Endothelial cell of umbilical vein (primary cell): Measurements from ENCODE around the gene SUMF1. TPM values are rescaled to one million over a fixed set of nuclear protein-coding genes. Genes with fewer than 3 reads are reported as not detected.

Experiments
- BruUV-seq: library from RNA; stranded (reverse); fragments of 400-500 nt; replicated peaks from 2 replicates; lab custom pipeline; 2021; lab: Mats Ljungman, UMichigan
- CTCF ChIA-PET: fragments of 300-600, 350-600 bp; sonication (Branson Sonifier 250); formaldehyde crosslinking; loops from one replicate; lab custom pipeline; 2021; ENCODE audit warnings: antibody characterized with exemption, inconsistent platforms; lab: Charles Lee
- POLR2A ChIA-PET: fragments of 300-600, 350-600 bp; sonication (Branson Sonifier 250); formaldehyde crosslinking; loops from one replicate; lab custom pipeline; 2021; ENCODE audit warnings: antibody characterized with exemption, inconsistent platforms; lab: Charles Lee
- DNase-seq: peaks from one replicate; pipeline ENCODE4 v3.0.0-alpha.2; 2011; ENCODE audit warnings: low read depth, low spot score
- FAIRE-seq: peaks from 2 replicates; lab custom pipeline; 2011; peaks lifted over from hg19 to GRCh38; lab: Jason Lieb, UNC
- H2AFZ ChIP-seq: 2 replicates; pipeline ENCODE4 v1.6.0; 2012; ENCODE audit warnings: low read depth, low read length, control low read depth, inconsistent platforms
- H3K27ac ChIP-seq: 2 replicates; pipeline ENCODE4 v1.5.1; 2011; ENCODE audit warnings: low read depth, mild to moderate bottlenecking, control low read depth, low read length, moderate library complexity; ENCODE audit not compliant: insufficient read depth
- H3K27me3 ChIP-seq, 2 experiments: 2 replicates each; pipeline versions ENCODE4 v1.6.0 to v1.6.1; 2011; ENCODE audit warnings: low read length in 2 of 2, mixed read lengths in 1 of 2; ENCODE audit not compliant: control insufficient read depth in 2 of 2, insufficient read depth in 2 of 2
- H3K36me3 ChIP-seq, 2 experiments: 2 replicates in 1 of 2; 3 replicates in 1 of 2; pipeline ENCODE4 v1.5.1; 2011; ENCODE audit warnings: low read length in 2 of 2, mild to moderate bottlenecking in 1 of 2, moderate library complexity in 1 of 2; ENCODE audit not compliant: control insufficient read depth in 2 of 2, insufficient read depth in 2 of 2; ENCODE audit errors: extremely low read depth in 1 of 2
- H3K4me1 ChIP-seq: 3 replicates; pipeline ENCODE4 v1.5.1; 2011; ENCODE audit warnings: mild to moderate bottlenecking, low read length; ENCODE audit not compliant: control insufficient read depth, insufficient read depth; ENCODE audit errors: extremely low read depth
- H3K4me2 ChIP-seq: 2 replicates; pipeline ENCODE4 v1.6.1; 2011; ENCODE audit warnings: low read length, control low read depth, mixed read lengths; ENCODE audit not compliant: insufficient read depth
- H3K4me3 ChIP-seq, 3 experiments: fragments of 200-600 bp in 1 of 3; sonication (generic), shearing (Covaris generic) in 1 of 3; replicated peaks in 1 of 3; 2 replicates each; pipeline ENCODE4 v1.5.1; 2011 to 2016; ENCODE audit warnings: control low read depth in 3 of 3, low read length in 3 of 3, mild to moderate bottlenecking in 2 of 3, inconsistent platforms in 1 of 3, low read depth in 1 of 3, moderate library complexity in 1 of 3; ENCODE audit not compliant: insufficient read depth in 1 of 3
- H3K79me2 ChIP-seq: 2 replicates; pipeline ENCODE4 v1.6.0; 2012; ENCODE audit warnings: low read length, inconsistent platforms; ENCODE audit not compliant: control insufficient read depth, insufficient read depth
- H3K9ac ChIP-seq: replicated peaks from 2 replicates; pipeline ENCODE3; 2011; ENCODE audit warnings: low read length, control low read depth; ENCODE audit not compliant: insufficient read depth; ENCODE audit errors: extremely low read depth
- H3K9me1 ChIP-seq: replicated peaks from 3 replicates; pipeline ENCODE4 v1.6.0; 2011; ENCODE audit warnings: mild to moderate bottlenecking, low read length; ENCODE audit not compliant: control insufficient read depth, insufficient read depth; ENCODE audit errors: extremely low read depth
- H3K9me3 ChIP-seq: replicated peaks from 2 replicates; pipeline ENCODE4 v1.5.1; 2012; ENCODE audit warnings: low read length, inconsistent platforms; ENCODE audit not compliant: control insufficient read depth, insufficient read depth
- H4K20me1 ChIP-seq: replicated peaks from 2 replicates; pipeline ENCODE3; 2011; ENCODE audit warnings: mild to moderate bottlenecking, low read length; ENCODE audit not compliant: control insufficient read depth, insufficient read depth; ENCODE audit errors: extremely low read depth
- EZH2 ChIP-seq: IDR thresholded peaks from 2 replicates; pipeline ENCODE4 v1.6.1; 2012; ENCODE audit warnings: borderline replicate concordance, low read depth, mild to moderate bottlenecking, moderate library complexity, low read length, inconsistent platforms; ENCODE audit not compliant: severe bottlenecking
- FOS ChIP-seq: IDR thresholded peaks from 2 replicates; pipeline ENCODE4 v1.6.1; 2011; ENCODE audit warnings: mild to moderate bottlenecking, low read length, moderate library complexity, borderline replicate concordance; ENCODE audit not compliant: insufficient read depth
- GATA2 ChIP-seq: IDR thresholded peaks from 2 replicates; pipeline ENCODE4 v1.7.0; 2011; ENCODE audit warnings: low read depth, mild to moderate bottlenecking, moderate library complexity, mixed read lengths, low read length; ENCODE audit not compliant: insufficient read length, insufficient read depth
- JUN ChIP-seq: IDR thresholded peaks from 2 replicates; pipeline ENCODE4 v1.6.1; 2011; ENCODE audit warnings: borderline replicate concordance, low read depth; ENCODE audit not compliant: insufficient read length, insufficient read depth
- MYC ChIP-seq: IDR thresholded peaks from one replicate; pipeline ENCODE4 v1.6.1; 2011; ENCODE audit warnings: mild to moderate bottlenecking, low read depth, low read length
- POLR2A ChIP-seq: IDR thresholded peaks from 2 replicates; pipeline ENCODE4 v1.6.1; 2012; ENCODE audit warnings: low read depth, mild to moderate bottlenecking, control low read depth, low read length
- POLR2AphosphoS5 ChIP-seq: IDR thresholded peaks from 2 replicates; pipeline ENCODE4 v1.6.1; 2012; ENCODE audit warnings: low read depth, mild to moderate bottlenecking, control low read depth, low read length, moderate library complexity; ENCODE audit not compliant: insufficient read depth
- dilution Hi-C: fragments of 300-500 bp; cut with MboI; formaldehyde crosslinking; loops from one replicate; pipeline ENCODE4 v1.15.0; 2019; ENCODE audit warnings: low sequenced_read_pairs; ENCODE audit not compliant: extremely low pct_ligation_motif_present
- intact Hi-C: fragments of 100-400 bp; cut with micrococcal nuclease; formaldehyde crosslinking; loops from one replicate; pipeline ENCODE4 v1.10.0; 2022
- polyA plus RNA-seq, 4 experiments: library from polyadenylated mRNA; depleted of rRNA in 3 of 4; stranded (reverse) in 3 of 4; unstranded in 1 of 4; fragments of >200 nt; gene quantifications; 2 replicates each; pipeline versions ENCODE4 v1.2.1 to v1.2.3, GENCODE V29; 2011 to 2012; ENCODE audit warnings: missing spikeins in 1 of 4
- total RNA-seq: library from RNA; stranded (reverse); gene quantifications from 2 replicates; pipeline ENCODE4 v1.2.3, GENCODE V29; 2021
- TF ChIP-seq, protein P1 (sequence below): IDR thresholded peaks from 2 replicates; pipeline ENCODE4 v1.6.1; 2011; ENCODE audit not compliant: insufficient read depth, insufficient read length
- TF ChIP-seq, protein P2 (sequence below), 2 donors: IDR thresholded peaks; 1 replicate in 1 of 2; 2 replicates in 1 of 2; pipeline ENCODE4 v1.5.1; 2011; ENCODE audit warnings: low read length in 2 of 2, mild to moderate bottlenecking in 2 of 2, moderate library complexity in 2 of 2, control low read depth in 1 of 2, inconsistent platforms in 1 of 2, low read depth in 1 of 2; ENCODE audit not compliant: insufficient read depth in 1 of 2; ENCODE audit errors: extremely low read depth in 1 of 2

The SUMF1 gene
- total and polyA plus RNA-seq, 2 donors (not counting 3 experiments of a cell fraction or from before 2014, with no cell fraction given), result 31.5 to 46.8 TPM

DNA sequence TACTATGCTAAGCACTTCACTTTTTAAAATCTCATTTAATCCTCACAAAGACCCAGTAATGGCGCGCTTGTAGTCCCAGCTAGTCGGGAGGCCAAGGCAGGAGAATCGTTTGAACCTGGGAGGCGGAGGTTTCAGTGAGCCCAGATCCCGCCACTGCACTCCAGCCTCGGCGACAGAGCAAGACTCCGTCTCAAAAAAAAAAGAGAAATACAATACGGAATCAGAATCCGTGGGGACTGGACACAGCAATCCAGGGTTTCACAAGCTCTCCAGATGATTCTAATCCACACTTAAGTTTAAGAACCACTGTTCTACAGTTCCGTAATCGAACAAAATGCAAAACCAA lies 426 bp upstream of the SUMF1 start:
- no TSS peak for BruUV-seq
- DNase-seq (no peak), FAIRE-seq (no peak)
- H4K20me1 ChIP-seq, result no peaks in the 10 kb centered on the region
- intact Hi-C loops (loop anchor here (1.0 to 5.0 kb wide), 4 partner anchors 26 to 165 kb away; partner anchors contain the start of gene ITPR1), dilution Hi-C loops (no loop called here)
- H3K9ac ChIP-seq, result peak overlapping the region; percentile 82
- H3K79me2 ChIP-seq, result peaks cover 2% of the 10 kb centered on the region
- TF ChIP-seq GATA2 (no peak), JUN (no peak), MYC (no peak), EZH2 (no peak), POLR2AphosphoS5 (no peak), POLR2A (no peak), FOS (no peak)
- TF ChIP-seq, protein P1, sequence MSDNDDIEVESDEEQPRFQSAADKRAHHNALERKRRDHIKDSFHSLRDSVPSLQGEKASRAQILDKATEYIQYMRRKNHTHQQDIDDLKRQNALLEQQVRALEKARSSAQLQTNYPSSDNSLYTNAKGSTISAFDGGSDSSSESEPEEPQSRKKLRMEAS, result no peak
- TF ChIP-seq, protein P2, sequence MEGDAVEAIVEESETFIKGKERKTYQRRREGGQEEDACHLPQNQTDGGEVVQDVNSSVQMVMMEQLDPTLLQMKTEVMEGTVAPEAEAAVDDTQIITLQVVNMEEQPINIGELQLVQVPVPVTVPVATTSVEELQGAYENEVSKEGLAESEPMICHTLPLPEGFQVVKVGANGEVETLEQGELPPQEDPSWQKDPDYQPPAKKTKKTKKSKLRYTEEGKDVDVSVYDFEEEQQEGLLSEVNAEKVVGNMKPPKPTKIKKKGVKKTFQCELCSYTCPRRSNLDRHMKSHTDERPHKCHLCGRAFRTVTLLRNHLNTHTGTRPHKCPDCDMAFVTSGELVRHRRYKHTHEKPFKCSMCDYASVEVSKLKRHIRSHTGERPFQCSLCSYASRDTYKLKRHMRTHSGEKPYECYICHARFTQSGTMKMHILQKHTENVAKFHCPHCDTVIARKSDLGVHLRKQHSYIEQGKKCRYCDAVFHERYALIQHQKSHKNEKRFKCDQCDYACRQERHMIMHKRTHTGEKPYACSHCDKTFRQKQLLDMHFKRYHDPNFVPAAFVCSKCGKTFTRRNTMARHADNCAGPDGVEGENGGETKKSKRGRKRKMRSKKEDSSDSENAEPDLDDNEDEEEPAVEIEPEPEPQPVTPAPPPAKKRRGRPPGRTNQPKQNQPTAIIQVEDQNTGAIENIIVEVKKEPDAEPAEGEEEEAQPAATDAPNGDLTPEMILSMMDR (IDR thresholded peaks at IDR 0.05; ENCODE audit: extremely low read depth in 1 of 2, insufficient read depth in 1 of 2, low read depth in 1 of 2, low read length in 2 of 2), result no peak
- peaks cover 4% of the 10 kb centered on the region for H3K4me1 ChIP-seq
- H3K27me3 ChIP-seq, result peaks cover 0 to 3% of the 10 kb centered on the region in 2 experiments
- H3K36me3 ChIP-seq, result no peaks in the 10 kb centered on the region
- H3K9me3 ChIP-seq, result no peaks in the 10 kb centered on the region
- H3K9me1 ChIP-seq, result no peaks in the 10 kb centered on the region
- CTCF ChIA-PET, result interaction anchor here (0.6 to 4.4 kb wide), 7 partner anchors 11 to 166 kb away, joined by 3 to 36 read pairs (median 4); partner anchors contain the start of gene ITPR1
- H3K4me2 ChIP-seq, result peak overlapping the region; percentile 66
- peak overlapping the region; percentile 51 for H3K27ac ChIP-seq
- peak overlapping the region in 1 of 3 experiments; percentile 83 for H3K4me3 ChIP-seq
- H2AFZ ChIP-seq, result peak overlapping the region; percentile 69
- POLR2A ChIA-PET, result interaction anchor here (0.7 to 1.4 kb wide), 4 partner anchors 24 to 117 kb away, joined by 3 to 23 read pairs (median 4); partner anchors contain the start of gene ITPR1
